H1 (cell line): Measurements from ENCODE around the gene ANAPC1. TPM values are rescaled to one million over a fixed set of nuclear protein-coding genes. Genes with fewer than 3 reads are reported as not detected.

ENCODE experiments used
- CTCF ChIA-PET: fragments of 300-600 bp; sonication (Branson Sonifier 250); formaldehyde crosslinking; loops from one replicate; lab custom pipeline; 2021; ENCODE audit not compliant: partially characterized antibody; lab: Charles Lee
- POLR2A ChIA-PET: fragments of 300-600 bp; sonication (Branson Sonifier 250); formaldehyde crosslinking; loops from one replicate; lab custom pipeline; 2021; ENCODE audit warnings: inconsistent platforms; ENCODE audit not compliant: partially characterized antibody; lab: Charles Lee
- DNase-seq, 2 experiments: peaks; one replicate each; pipeline versions ENCODE4 v3.0.0 to v3.0.0-alpha.2; 2010 to 2022; ENCODE audit warnings: low spot score in 2 of 2, low read depth in 1 of 2, mixed read lengths in 1 of 2
- FAIRE-seq: peaks from 2 replicates; lab custom pipeline; 2011; peaks lifted over from hg19 to GRCh38; lab: Jason Lieb, UNC
- H2AFZ ChIP-seq: 2 replicates; pipeline ENCODE4 v1.8.1; 2012; ENCODE audit warnings: low read length, inconsistent platforms
- H2AK5ac ChIP-seq: 2 replicates; pipeline ENCODE4 v1.6.1; 2013; ENCODE audit warnings: low read depth, low read length
- H2BK120ac ChIP-seq: replicated peaks from 2 replicates; pipeline ENCODE3; 2013; ENCODE audit warnings: low read depth, low read length, inconsistent platforms
- H2BK12ac ChIP-seq: 2 replicates; pipeline ENCODE4 v1.6.1; 2013; ENCODE audit warnings: low read depth, low read length
- H2BK15ac ChIP-seq: 2 replicates; pipeline ENCODE4 v1.6.1; 2013; ENCODE audit warnings: low read length
- H2BK20ac ChIP-seq: 2 replicates; pipeline ENCODE4 v1.6.1; 2013; ENCODE audit warnings: low read length
- H2BK5ac ChIP-seq: 2 replicates; pipeline ENCODE4 v1.6.1; 2013; ENCODE audit warnings: low read depth, low read length
- H3K14ac ChIP-seq: 2 replicates; pipeline ENCODE4 v1.6.1; 2013; ENCODE audit warnings: inconsistent platforms; ENCODE audit not compliant: insufficient read length
- H3K18ac ChIP-seq: 2 replicates; pipeline ENCODE4 v1.6.1; 2013; ENCODE audit warnings: low read length; ENCODE audit errors: extremely low read depth
- H3K23ac ChIP-seq: 2 replicates; pipeline ENCODE4 v1.6.1; 2013; ENCODE audit warnings: inconsistent platforms; ENCODE audit not compliant: insufficient read length
- H3K23me2 ChIP-seq: 2 replicates; pipeline ENCODE4 v1.6.1; 2013; ENCODE audit warnings: low read depth, low read length
- H3K27ac ChIP-seq: 2 replicates; pipeline ENCODE4 v1.6.1; 2011; ENCODE audit warnings: low read depth, low read length, inconsistent platforms
- H3K27me3 ChIP-seq, 4 experiments: replicated peaks in 1 of 4; 1 replicate in 1 of 4; 2 replicates in 3 of 4; pipeline versions ENCODE4 v1.6.1 to v1.8.1; 2011 to 2013; ENCODE audit warnings: low read length in 3 of 4, mild to moderate bottlenecking in 3 of 4, inconsistent platforms in 2 of 4, mixed read lengths in 2 of 4, moderate library complexity in 1 of 4; ENCODE audit not compliant: control insufficient read depth in 3 of 4, insufficient read depth in 3 of 4; ENCODE audit errors: extremely low read depth in 1 of 4
- H3K36me3 ChIP-seq, 4 experiments: 2 replicates each; pipeline versions ENCODE4 v1.6.1 to v1.8.1; 2011 to 2013; ENCODE audit warnings: mild to moderate bottlenecking in 4 of 4, low read length in 3 of 4, moderate library complexity in 2 of 4, control low read depth in 1 of 4, inconsistent platforms in 1 of 4; ENCODE audit not compliant: insufficient read depth in 4 of 4, control insufficient read depth in 2 of 4
- H3K4ac ChIP-seq: replicated peaks from 2 replicates; pipeline ENCODE3; 2013; ENCODE audit warnings: low read length, low read depth, mixed read lengths, inconsistent platforms; ENCODE audit not compliant: insufficient read length
- H3K4me1 ChIP-seq, 4 experiments: replicated peaks in 1 of 4; 1 replicate in 1 of 4; 2 replicates in 3 of 4; pipeline versions ENCODE4 v1.6.1 to v1.8.1; 2011 to 2013; ENCODE audit warnings: low read length in 3 of 4, inconsistent platforms in 2 of 4, mixed read lengths in 1 of 4; ENCODE audit not compliant: insufficient read depth in 4 of 4, control insufficient read depth in 3 of 4
- H3K4me2 ChIP-seq, 2 experiments: 2 replicates each; pipeline versions ENCODE4 v1.6.1 to v1.8.1; 2011 to 2013; ENCODE audit warnings: low read depth in 2 of 2, low read length in 2 of 2, control low read depth in 1 of 2, inconsistent platforms in 1 of 2, mild to moderate bottlenecking in 1 of 2; ENCODE audit not compliant: insufficient read depth in 1 of 2
- H3K4me3 ChIP-seq, 4 experiments: fragments of 200-600, 300-600 bp in 1 of 4; sonication (generic), shearing (Covaris generic), sonication (Bioruptor Twin) in 1 of 4; 2 replicates each; pipeline versions ENCODE4 v1.5.1 to v1.8.1; 2011 to 2016; ENCODE audit warnings: low read length in 4 of 4, low read depth in 3 of 4, control low read depth in 2 of 4, inconsistent platforms in 2 of 4, mild to moderate bottlenecking in 2 of 4, mixed read lengths in 1 of 4, moderate library complexity in 1 of 4; ENCODE audit not compliant: insufficient read depth in 2 of 4; ENCODE audit errors: extremely low read depth in 1 of 4
- H3K56ac ChIP-seq: replicated peaks from 2 replicates; pipeline ENCODE3; 2013; ENCODE audit warnings: low read depth, mild to moderate bottlenecking, mixed read lengths, low read length, inconsistent platforms; ENCODE audit not compliant: insufficient read length
- H3K79me1 ChIP-seq: 2 replicates; pipeline ENCODE4 v1.6.1; 2013; ENCODE audit warnings: low read depth, low read length, control low read depth
- H3K79me2 ChIP-seq, 2 experiments: 2 replicates each; pipeline versions ENCODE4 v1.6.1 to v1.8.1; 2012 to 2013; ENCODE audit warnings: low read length in 2 of 2, mild to moderate bottlenecking in 2 of 2, inconsistent platforms in 1 of 2; ENCODE audit not compliant: insufficient read depth in 2 of 2, control insufficient read depth in 1 of 2
- H3K9ac ChIP-seq, 4 experiments: replicated peaks in 1 of 4; 1 replicate in 1 of 4; 2 replicates in 3 of 4; pipeline versions ENCODE4 v1.6.1 to v1.8.1; 2011 to 2013; ENCODE audit warnings: low read depth in 3 of 4, low read length in 3 of 4, control low read depth in 2 of 4, mild to moderate bottlenecking in 2 of 4, moderate library complexity in 2 of 4, inconsistent platforms in 1 of 4; ENCODE audit errors: extremely low read depth in 1 of 4
- H3K9me3 ChIP-seq, 2 experiments: 2 replicates each; pipeline versions ENCODE4 v1.6.1 to v1.8.1; 2012 to 2013; ENCODE audit warnings: mild to moderate bottlenecking in 2 of 2, moderate library complexity in 2 of 2, control low read depth in 1 of 2, inconsistent platforms in 1 of 2, low read depth in 1 of 2, low read length in 1 of 2, mixed read lengths in 1 of 2; ENCODE audit not compliant: insufficient read depth in 2 of 2
- H4K20me1 ChIP-seq, 2 experiments: replicated peaks in 1 of 2; 2 replicates each; pipeline versions ENCODE3 to v1.8.1; 2011 to 2013; ENCODE audit warnings: inconsistent platforms in 2 of 2, low read length in 2 of 2, mild to moderate bottlenecking in 1 of 2; ENCODE audit not compliant: insufficient read depth in 2 of 2, control insufficient read depth in 1 of 2
- H4K5ac ChIP-seq: 2 replicates; pipeline ENCODE4 v1.6.1; 2013; ENCODE audit warnings: low read length, low read depth, mixed read lengths, inconsistent platforms; ENCODE audit not compliant: insufficient read length
- H4K8ac ChIP-seq: 2 replicates; pipeline ENCODE4 v1.8.0; 2013; ENCODE audit warnings: mild to moderate bottlenecking, moderate library complexity, low read length, inconsistent platforms; ENCODE audit not compliant: insufficient read depth; ENCODE audit errors: extremely low read depth
- H4K91ac ChIP-seq: replicated peaks from 2 replicates; pipeline ENCODE3; 2013; ENCODE audit warnings: low read length, mixed read lengths, inconsistent platforms; ENCODE audit not compliant: insufficient read length
- PHF8 ChIP-seq: fragments of 200-600 bp; sonication (generic); conservative IDR thresholded peaks from 2 replicates; pipeline ENCODE4 v1.7.1; 2012; ENCODE audit warnings: low read depth, mild to moderate bottlenecking, inconsistent platforms, low read length, moderate library complexity
- WGBS, 2 experiments: shearing (Covaris generic) in 1 of 2; methylation state at CpG; one replicate each; pipeline versions ENCODE4 v1.1.6 to v1.1.7; 2013 to 2015; ENCODE audit warnings: low lambda C conversion rate in 2 of 2, mixed read lengths in 2 of 2, inconsistent platforms in 1 of 2, low coverage in 1 of 2, missing lambda C conversion rate in 1 of 2; ENCODE audit not compliant: insufficient replicate concordance in 2 of 2, insufficient coverage in 1 of 2, insufficient read length in 1 of 2; ENCODE audit errors: extremely low coverage in 1 of 2, missing lambda C conversion rate in 1 of 2; 5-methylcytosine and 5-hydroxymethylcytosine counted together
- long read RNA-seq, 2 experiments: library from RNA in 1 of 2; library from capped mRNA in 1 of 2; stranded (forward); transcript quantifications; one replicate each; pipeline ENCODE4 v2.0.0, GENCODE V29; 2021; ENCODE audit warnings: inconsistent platforms in 1 of 2
- polyA minus RNA-seq, 3 experiments: library from RNA; depleted of rRNA, polyadenylated mRNA; stranded (reverse); fragments of >200 nt; gene quantifications; 1 replicate in 2 of 3; 2 replicates in 1 of 3; pipeline ENCODE4 v1.2.3, GENCODE V29; 2011
- polyA plus RNA-seq, 7 experiments: library from polyadenylated mRNA; depleted of rRNA in 3 of 7; stranded (reverse) in 5 of 7; unstranded in 2 of 7; fragments of >200 nt in 5 of 7; fragments of 200-250 nt in 2 of 7; gene quantifications; 1 replicate in 5 of 7; 2 replicates in 1 of 7; 4 replicates in 1 of 7; pipeline versions ENCODE4 v1.2.1 to v1.2.3, GENCODE V29; 2011 to 2013; ENCODE audit warnings: missing spikeins in 2 of 7, mixed read lengths in 2 of 7
- total RNA-seq: library from RNA; stranded (reverse); fragmentation: NEBNext Ultra II Directional; extraction: Animal tissue kit (Norgen Biotek cat#: 25700); gene quantifications from 2 replicates; pipeline ENCODE4 v1.2.1, GENCODE V29; 2021

The ANAPC1 gene, protein sequence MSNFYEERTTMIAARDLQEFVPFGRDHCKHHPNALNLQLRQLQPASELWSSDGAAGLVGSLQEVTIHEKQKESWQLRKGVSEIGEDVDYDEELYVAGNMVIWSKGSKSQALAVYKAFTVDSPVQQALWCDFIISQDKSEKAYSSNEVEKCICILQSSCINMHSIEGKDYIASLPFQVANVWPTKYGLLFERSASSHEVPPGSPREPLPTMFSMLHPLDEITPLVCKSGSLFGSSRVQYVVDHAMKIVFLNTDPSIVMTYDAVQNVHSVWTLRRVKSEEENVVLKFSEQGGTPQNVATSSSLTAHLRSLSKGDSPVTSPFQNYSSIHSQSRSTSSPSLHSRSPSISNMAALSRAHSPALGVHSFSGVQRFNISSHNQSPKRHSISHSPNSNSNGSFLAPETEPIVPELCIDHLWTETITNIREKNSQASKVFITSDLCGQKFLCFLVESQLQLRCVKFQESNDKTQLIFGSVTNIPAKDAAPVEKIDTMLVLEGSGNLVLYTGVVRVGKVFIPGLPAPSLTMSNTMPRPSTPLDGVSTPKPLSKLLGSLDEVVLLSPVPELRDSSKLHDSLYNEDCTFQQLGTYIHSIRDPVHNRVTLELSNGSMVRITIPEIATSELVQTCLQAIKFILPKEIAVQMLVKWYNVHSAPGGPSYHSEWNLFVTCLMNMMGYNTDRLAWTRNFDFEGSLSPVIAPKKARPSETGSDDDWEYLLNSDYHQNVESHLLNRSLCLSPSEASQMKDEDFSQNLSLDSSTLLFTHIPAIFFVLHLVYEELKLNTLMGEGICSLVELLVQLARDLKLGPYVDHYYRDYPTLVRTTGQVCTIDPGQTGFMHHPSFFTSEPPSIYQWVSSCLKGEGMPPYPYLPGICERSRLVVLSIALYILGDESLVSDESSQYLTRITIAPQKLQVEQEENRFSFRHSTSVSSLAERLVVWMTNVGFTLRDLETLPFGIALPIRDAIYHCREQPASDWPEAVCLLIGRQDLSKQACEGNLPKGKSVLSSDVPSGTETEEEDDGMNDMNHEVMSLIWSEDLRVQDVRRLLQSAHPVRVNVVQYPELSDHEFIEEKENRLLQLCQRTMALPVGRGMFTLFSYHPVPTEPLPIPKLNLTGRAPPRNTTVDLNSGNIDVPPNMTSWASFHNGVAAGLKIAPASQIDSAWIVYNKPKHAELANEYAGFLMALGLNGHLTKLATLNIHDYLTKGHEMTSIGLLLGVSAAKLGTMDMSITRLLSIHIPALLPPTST (N-terminal part only)
- total RNA-seq (107 and 110 TPM in 2 replicates), polyA plus RNA-seq (2011; rRNA removed) (42.7 and 46.6 TPM in 2 replicates), polyA minus RNA-seq (2011; rRNA and poly(A)+ RNA removed) (173 and 242 TPM in 2 replicates)
- 51.2 TPM for polyA plus RNA-seq (2011; cell fraction: cytosol; rRNA removed)
- polyA plus RNA-seq (2011; cell fraction: nucleus; rRNA removed) = 56.6 TPM
- 31.6 to 44.6 TPM (median 41.4 TPM) in 4 replicates for polyA plus RNA-seq (2012, experiment 1 of 2)
- polyA plus RNA-seq (2012, experiment 2 of 2) = 3.1 TPM
- 34.7 TPM for polyA plus RNA-seq (2013, experiment 1 of 2)
- polyA plus RNA-seq (2013, experiment 2 of 2) = 35.9 TPM
- polyA minus RNA-seq (2011; cell fraction: cytosol; rRNA and poly(A)+ RNA removed) = 110 TPM
- polyA minus RNA-seq (2011; cell fraction: nucleus; rRNA and poly(A)+ RNA removed) = 220 TPM
- long read RNA-seq, experiment 1, full-length matches to known transcripts = 3 of 56 reads
- long read RNA-seq, experiment 1, partial matches to known transcripts = 32 of 56 reads
- long read RNA-seq, experiment 1, other reads (novel, unspliced or antisense) = 21 of 56 reads
- long read RNA-seq, experiment 2, partial matches to known transcripts = 1 of 2 reads
- long read RNA-seq, experiment 2, other reads (novel, unspliced or antisense) = 1 of 2 reads

DNA sequence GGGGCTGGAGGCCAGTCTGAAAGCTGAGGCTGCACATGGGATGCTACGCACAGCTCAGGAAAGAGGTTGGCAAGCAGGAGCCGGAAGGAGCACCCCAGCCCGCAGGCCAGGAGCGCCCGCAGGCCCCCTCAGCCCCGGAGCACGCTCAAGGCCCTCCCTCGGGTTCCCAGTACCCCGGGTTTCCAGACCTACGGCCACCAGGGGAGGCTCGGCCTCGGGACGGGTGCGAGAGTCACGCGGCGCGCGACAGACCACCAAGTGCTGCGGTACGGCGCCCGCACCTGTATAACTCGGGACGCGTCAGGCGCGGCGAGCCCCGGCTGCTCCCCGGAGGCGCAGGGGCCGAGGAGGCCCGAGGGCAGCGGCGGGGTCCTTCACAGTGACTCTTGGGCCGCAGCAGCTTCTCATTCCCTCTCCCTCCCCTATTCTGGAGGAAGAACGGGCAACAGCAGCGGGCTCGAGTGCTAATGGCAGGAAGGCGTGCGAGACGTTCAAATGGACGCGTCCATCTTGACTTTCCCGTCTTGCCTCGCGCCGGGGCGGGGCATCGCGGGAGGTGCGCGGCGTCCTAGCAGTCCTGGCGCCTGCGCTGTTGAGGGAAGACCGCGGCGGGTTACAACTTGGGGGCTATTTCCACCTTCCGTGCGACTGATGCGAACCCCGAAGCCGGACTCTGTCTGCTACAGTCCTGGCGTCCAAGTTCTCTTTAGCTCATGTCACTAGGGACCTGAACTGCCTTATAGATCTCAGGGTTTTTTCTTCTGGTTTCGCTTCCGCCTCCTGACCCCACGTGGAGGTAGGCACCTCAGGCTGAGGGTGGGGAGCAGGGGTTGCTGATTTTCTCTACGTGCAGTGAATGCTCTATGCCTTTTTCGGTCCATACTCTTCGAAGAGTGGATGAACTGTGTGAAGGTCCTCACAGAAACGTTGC lies at the start of gene ANAPC1:
Gene ANAPC1 (minus strand): TSS at position 533 of the 931 bp plus-strand sequence. CDS start 3,368 bp downstream, outside the sequence.
- H3K23ac ChIP-seq = no peak within 1 kb of the TSS
- peak within 1 kb of the TSS; percentile 95 for H2AFZ ChIP-seq
- ChIA-PET POLR2A (interaction anchor here (1.0 to 3.5 kb wide), 5 partner anchors 9 to 163 kb away, joined by 3 to 33 read pairs (median 5); partner anchors contain the start of gene MERTK), CTCF (interaction anchor here (0.6 to 1.4 kb wide), 8 partner anchors 8 to 237 kb away, joined by 3 to 7 read pairs (median 3); no protein-coding TSS in a partner anchor)
- peaks cover 0 to 9% (median 0%) of the 10 kb centered on the region in 4 experiments; a peak in 2 of 8 replicates for H3K36me3 ChIP-seq
- H3K9me3 ChIP-seq = no peaks in the 10 kb centered on the region
- H3K79me1 ChIP-seq = no peaks in the 10 kb centered on the region
- H4K20me1 ChIP-seq = no peaks in the 10 kb centered on the region
- peak within 1 kb of the TSS; percentile 86 for H3K56ac ChIP-seq
- 1% methylated on average over 56 of the region's 73 CpGs; no CpG with 5 or more reads in 1 of the 2 experiments for WGBS, 2 experiments
- H3K27me3 ChIP-seq = no peaks in the 10 kb centered on the region
- no peak within 1 kb of the TSS for H2BK15ac ChIP-seq
- peak within 1 kb of the TSS; percentile 42 for H3K18ac ChIP-seq
- H2AK5ac ChIP-seq = no peak within 1 kb of the TSS
- H2BK20ac ChIP-seq = no peak within 1 kb of the TSS
- peak within 1 kb of the TSS; percentile 73 to 74 for H3K4me2 ChIP-seq
- peak within 1 kb of the TSS; percentile 76 for H4K91ac ChIP-seq
- peaks cover 0 to 22% of the 10 kb centered on the region in 2 experiments; a peak in 2 of 4 replicates for H3K79me2 ChIP-seq
- H2BK5ac ChIP-seq = peak within 1 kb of the TSS; percentile 88
- H4K5ac ChIP-seq = peak within 1 kb of the TSS; percentile 79
- H3K4ac ChIP-seq = peak within 1 kb of the TSS; percentile 55
- no peak within 1 kb of the TSS for H2BK120ac ChIP-seq
- H2BK12ac ChIP-seq = no peak within 1 kb of the TSS
- H3K27ac ChIP-seq = peak within 1 kb of the TSS; percentile 87
- FAIRE-seq (no peak), DNase-seq (peak in 1 of 2 experiments; percentile 93)
- H3K9ac ChIP-seq = peak within 1 kb of the TSS; percentile 86 to 93 (median 92)
- peak within 1 kb of the TSS; percentile 97; the same call in 1 of the 2 replicates for H4K8ac ChIP-seq
- H3K23me2 ChIP-seq = peaks cover 2% of the 10 kb centered on the region; the same call in 1 of the 2 replicates
- H3K4me1 ChIP-seq = no peaks in the 10 kb centered on the region
- H3K14ac ChIP-seq = no peak within 1 kb of the TSS
- H3K4me3 ChIP-seq = peak within 1 kb of the TSS; percentile 78 to 96 (median 88)
- TF ChIP-seq PHF8 = peak; percentile 97
